ENCODE results near the gene ETV2. TPM values are rescaled to one million over a fixed set of nuclear protein-coding genes. Genes with fewer than 3 reads are reported as not detected.

ETV2 gene
- total RNA-seq, 5 donors from 2014 or later (not counting 1 experiment from before 2014, with no cell fraction given), result 0.67 to 2.1 (median 1.1) TPM; not detected in 1

DNA sequence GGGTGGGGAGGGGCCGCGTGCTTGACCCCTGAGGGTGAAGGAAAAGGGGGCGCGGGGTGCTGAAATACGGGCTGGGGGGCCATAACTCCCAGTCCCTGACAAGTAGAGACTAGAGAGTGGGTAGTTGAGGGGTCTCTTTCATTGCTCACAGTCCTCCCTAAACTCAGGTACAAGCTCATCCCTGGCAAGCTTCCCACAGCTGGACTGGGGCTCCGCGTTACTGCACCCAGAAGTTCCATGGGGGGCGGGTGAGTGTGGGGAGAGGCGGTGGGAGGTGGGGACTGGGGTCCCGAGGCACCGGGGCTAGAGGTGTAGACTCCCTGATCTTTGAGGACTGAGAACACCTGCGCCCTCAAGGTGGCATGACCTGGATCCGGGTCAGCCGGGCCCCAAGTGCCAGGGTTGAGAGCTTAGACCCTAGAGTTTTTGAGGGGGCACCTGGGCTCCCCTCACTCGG is 1.3 kb downstream of the ETV2 start:
- H3K36me3 Mint-ChIP-seq, result no peaks in the 10 kb centered on the region
- Histone ChIP-seq H3K36me3 (ENCODE audit: control insufficient read depth in 2 of 2, extremely low read depth in 1 of 2, insufficient read depth in 1 of 2, low read length in 1 of 2) (peaks cover 0 to 3% of the 10 kb centered on the region in 2 donors), H3K9me3 (no peaks in the 10 kb centered on the region), H3K4me3 (ENCODE audit: control insufficient read depth in 1 of 2, extremely low read depth in 1 of 2, low read length in 1 of 2) (peak overlapping the region; percentile 88 to 89), H3K27ac (ENCODE audit: low read length) (peak overlapping the region; percentile 62), H3K27me3 (replicated peaks in 1 of 2; ENCODE audit: control insufficient read depth in 2 of 2, extremely low read depth in 1 of 2, insufficient read depth in 2 of 2, low read length in 1 of 2) (peaks cover 0 to 13% of the 10 kb centered on the region in 2 experiments), H3K4me1 (ENCODE audit: control insufficient read depth in 1 of 2, extremely low read depth in 1 of 2, insufficient read depth in 2 of 2, low read length in 2 of 2) (peaks cover 5 to 49% of the 10 kb centered on the region in 2 experiments)
- H3K27ac Mint-ChIP-seq, result peak overlapping the region in 1 of 2 donors; percentile 39
- H3K9me3 Mint-ChIP-seq, result no peaks in the 10 kb centered on the region
- peaks cover 17 to 38% (median 31%) of the 10 kb centered on the region in 3 donors for H3K4me1 Mint-ChIP-seq
- H3K27me3 Mint-ChIP-seq, result no peaks in the 10 kb centered on the region
- DNase-seq (peak in 1 of 35 experiments; percentile 17), ATAC-seq (replicated peaks in 1 of 4) (no peak)
- ChIA-PET CTCF (no interaction called here), POLR2A (interaction anchor here in 1 of 2 donors (0.5 to 0.7 kb wide), 2 partner anchors 20 to 107 kb away, joined by 4 to 7 read pairs; no protein-coding TSS in a partner anchor)
- WGBS (ENCODE audit: insufficient coverage), result 55% methylated on average over 13 of the region's 15 CpGs
- peak overlapping the region; percentile 75 to 84 (median 84) for H3K4me3 Mint-ChIP-seq

DNA sequence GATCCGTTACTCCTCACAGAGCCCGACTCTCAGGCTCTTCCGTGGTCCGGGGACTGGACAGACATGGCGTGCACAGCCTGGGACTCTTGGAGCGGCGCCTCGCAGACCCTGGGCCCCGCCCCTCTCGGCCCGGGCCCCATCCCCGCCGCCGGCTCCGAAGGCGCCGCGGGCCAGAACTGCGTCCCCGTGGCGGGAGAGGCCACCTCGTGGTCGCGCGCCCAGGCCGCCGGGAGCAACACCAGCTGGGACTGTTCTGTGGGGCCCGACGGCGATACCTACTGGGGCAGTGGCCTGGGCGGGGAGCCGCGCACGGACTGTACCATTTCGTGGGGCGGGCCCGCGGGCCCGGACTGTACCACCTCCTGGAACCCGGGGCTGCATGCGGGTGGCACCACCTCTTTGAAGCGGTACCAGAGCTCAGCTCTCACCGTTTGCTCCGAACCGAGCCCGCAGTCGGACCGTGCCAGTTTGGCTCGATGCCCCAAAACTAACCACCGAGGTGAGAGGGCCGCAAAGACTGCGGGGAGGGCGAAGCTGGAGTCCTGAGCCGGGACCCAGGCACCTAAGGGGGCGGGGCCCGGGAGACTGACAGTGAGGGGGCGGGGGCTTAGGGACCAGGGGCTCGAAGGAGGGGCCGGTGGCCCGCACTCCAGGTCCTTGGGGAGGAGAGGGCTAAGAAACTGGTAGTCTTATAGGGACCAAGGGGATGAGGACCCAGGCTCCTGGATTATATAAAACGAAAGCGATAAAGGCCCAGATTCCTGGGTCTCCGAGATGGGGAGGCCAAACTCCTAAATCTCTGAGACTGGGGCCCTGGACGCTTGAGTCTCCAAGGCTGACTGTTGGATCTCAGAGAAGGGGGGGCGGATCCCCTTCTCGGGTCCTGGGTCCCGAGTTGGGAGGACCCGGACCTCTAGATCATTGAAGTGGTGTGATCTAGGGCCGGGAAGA is 2.0 kb downstream of the ETV2 start:
- no peaks in the 10 kb centered on the region for H3K9me3 ChIP-seq
- Mint-ChIP-seq H3K27me3 (no peaks in the 10 kb centered on the region), H3K4me1 (peaks cover 19 to 45% (median 38%) of the 10 kb centered on the region in 3 donors), H3K9me3 (no peaks in the 10 kb centered on the region), H3K36me3 (no peaks in the 10 kb centered on the region), H3K27ac (peak overlapping the region; percentile 91 to 94), H3K4me3 (peak overlapping the region; percentile 75 to 84 (median 84))
- under 1% methylated on average over 65 of the region's 69 CpGs for WGBS (ENCODE audit: insufficient coverage)
- ChIA-PET POLR2A (interaction anchor here in 1 of 2 donors (0.5 kb wide), 1 partner anchor 20 kb away, joined by 4 read pairs; no protein-coding TSS in a partner anchor), CTCF (interaction anchor here in 1 of 2 donors (0.5 to 1.3 kb wide), 2 partner anchors 31 to 1285 kb away, joined by 3 to 4 read pairs; partner anchors contain the start of gene HAUS5)
- H3K36me3 ChIP-seq (ENCODE audit: control insufficient read depth in 2 of 2, extremely low read depth in 1 of 2, insufficient read depth in 1 of 2, low read length in 1 of 2), result no peaks in the 10 kb centered on the region
- peaks cover 0 to 13% of the 10 kb centered on the region in 2 experiments for H3K27me3 ChIP-seq (replicated peaks in 1 of 2; ENCODE audit: control insufficient read depth in 2 of 2, extremely low read depth in 1 of 2, insufficient read depth in 2 of 2, low read length in 1 of 2)
- peak; percentile 48 to 52 (median 48) for ATAC-seq (replicated peaks in 1 of 4)
- H3K4me1 ChIP-seq (ENCODE audit: control insufficient read depth in 1 of 2, extremely low read depth in 1 of 2, insufficient read depth in 2 of 2, low read length in 2 of 2), result peaks cover 5 to 52% of the 10 kb centered on the region in 2 experiments
- H3K27ac ChIP-seq (ENCODE audit: low read length), result peak overlapping the region; percentile 75
- H3K4me3 ChIP-seq (ENCODE audit: control insufficient read depth in 1 of 2, extremely low read depth in 1 of 2, low read length in 1 of 2), result peak overlapping the region; percentile 88 to 89
- DNase-seq, result peak; percentile 50 to 86 (median 73)

DNA sequence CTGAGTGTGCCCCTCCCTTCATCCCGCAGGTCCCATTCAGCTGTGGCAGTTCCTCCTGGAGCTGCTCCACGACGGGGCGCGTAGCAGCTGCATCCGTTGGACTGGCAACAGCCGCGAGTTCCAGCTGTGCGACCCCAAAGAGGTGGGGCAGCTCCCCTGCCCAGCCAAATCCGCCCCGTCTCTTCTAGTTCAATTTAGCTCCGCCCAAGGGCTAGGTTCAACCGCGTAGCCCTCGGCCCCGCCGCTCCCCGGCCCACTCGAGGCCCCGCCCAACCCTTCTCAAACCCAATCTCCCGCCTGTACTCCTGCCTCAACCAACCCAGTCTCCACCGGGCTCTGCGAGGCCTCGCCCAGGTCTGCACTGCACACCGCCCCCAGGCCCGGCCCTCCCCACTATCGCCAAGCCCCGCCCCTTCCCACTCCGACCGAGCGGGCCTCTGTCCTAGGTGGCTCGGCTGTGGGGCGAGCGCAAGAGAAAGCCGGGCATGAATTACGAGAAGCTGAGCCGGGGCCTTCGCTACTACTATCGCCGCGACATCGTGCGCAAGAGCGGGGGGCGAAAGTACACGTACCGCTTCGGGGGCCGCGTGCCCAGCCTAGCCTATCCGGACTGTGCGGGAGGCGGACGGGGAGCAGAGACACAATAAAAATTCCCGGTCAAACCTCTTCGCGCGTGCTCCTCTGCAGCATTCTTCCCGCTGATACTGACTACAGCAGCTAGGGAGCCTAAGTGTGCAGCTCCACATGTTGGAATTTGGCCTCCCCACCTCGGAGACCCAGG is 2.9 kb downstream of the ETV2 start:
- peaks cover 10 to 61% of the 10 kb centered on the region in 2 experiments for H3K4me1 ChIP-seq (ENCODE audit: control insufficient read depth in 1 of 2, extremely low read depth in 1 of 2, insufficient read depth in 2 of 2, low read length in 2 of 2)
- H3K4me1 Mint-ChIP-seq, result peaks cover 28 to 52% (median 45%) of the 10 kb centered on the region in 3 donors
- WGBS (ENCODE audit: insufficient coverage), result 1% methylated on average over 60 of the region's 60 CpGs

DNA sequence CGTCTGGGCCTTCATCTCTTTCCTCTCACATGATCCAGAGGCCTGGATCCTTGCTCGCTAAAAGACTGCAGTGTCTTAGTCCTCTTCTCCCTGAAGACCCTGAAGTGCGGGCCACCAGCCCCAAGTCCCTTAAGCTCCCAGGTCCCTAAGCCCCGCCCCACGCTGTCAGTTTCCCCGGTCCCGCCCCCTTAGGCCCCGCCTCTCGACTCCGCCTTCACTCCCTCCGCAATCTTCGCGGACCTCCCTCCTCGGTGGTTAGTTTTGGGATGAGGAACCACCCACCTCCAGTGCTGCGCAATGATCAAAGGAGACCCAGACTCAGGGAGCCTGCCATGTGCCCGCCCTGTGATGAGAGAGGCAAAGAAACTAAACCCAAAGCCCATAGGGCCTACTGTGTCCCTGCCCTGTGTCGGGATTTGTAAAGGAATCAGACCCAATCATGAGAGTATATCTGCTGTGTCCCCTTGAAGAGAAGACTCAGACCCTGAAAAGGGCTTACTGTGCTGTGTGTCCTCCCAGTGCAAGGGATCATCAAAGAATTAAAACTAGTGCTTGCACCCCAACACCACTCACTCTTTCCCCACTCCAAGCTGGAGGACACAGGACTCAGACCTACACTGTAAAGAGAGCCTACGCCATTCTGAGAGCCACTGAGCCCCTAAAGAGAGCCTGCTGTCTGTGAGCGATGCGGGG is 3.6 kb downstream of the ETV2 start:
- Histone ChIP-seq H3K27ac (ENCODE audit: low read length) (peak overlapping the region; percentile 72), H3K4me1 (ENCODE audit: control insufficient read depth in 1 of 2, extremely low read depth in 1 of 2, insufficient read depth in 2 of 2, low read length in 2 of 2) (peaks cover 10 to 68% of the 10 kb centered on the region in 2 experiments), H3K27me3 (replicated peaks in 1 of 2; ENCODE audit: control insufficient read depth in 2 of 2, extremely low read depth in 1 of 2, insufficient read depth in 2 of 2, low read length in 1 of 2) (peaks cover 0 to 13% of the 10 kb centered on the region in 2 experiments), H3K36me3 (ENCODE audit: control insufficient read depth in 2 of 2, extremely low read depth in 1 of 2, insufficient read depth in 1 of 2, low read length in 1 of 2) (no peaks in the 10 kb centered on the region), H3K9me3 (no peaks in the 10 kb centered on the region), H3K4me3 (ENCODE audit: control insufficient read depth in 1 of 2, extremely low read depth in 1 of 2, low read length in 1 of 2) (peak overlapping the region; percentile 26 to 88)
- CTCF ChIA-PET, result interaction anchor here in 1 of 2 donors (1.3 kb wide), 1 partner anchor 32 kb away, joined by 4 read pairs; the partner anchor contains the start of gene HAUS5
- Mint-ChIP-seq H3K36me3 (no peaks in the 10 kb centered on the region), H3K4me3 (peak overlapping the region; percentile 75 to 84 (median 84)), H3K9me3 (no peaks in the 10 kb centered on the region), H3K4me1 (peaks cover 34 to 56% (median 48%) of the 10 kb centered on the region in 3 donors), H3K27ac (peak overlapping the region; percentile 91 to 94), H3K27me3 (no peaks in the 10 kb centered on the region)
- 10% methylated on average over 9 of the region's 20 CpGs for WGBS (ENCODE audit: insufficient coverage)
- peak in 1 of 4 experiments; percentile 7 for ATAC-seq (replicated peaks in 1 of 4)
- POLR2A ChIA-PET, result no interaction called here
- peak in 34 of 35 experiments; percentile 20 to 76 (median 56) for DNase-seq

More for the DNA sequence above, 2.9 kb downstream of the ETV2 start:
- ChIA-PET CTCF (interaction anchor here in 1 of 2 donors (0.5 to 1.3 kb wide), 2 partner anchors 32 to 1286 kb away, joined by 3 to 4 read pairs; partner anchors contain the start of gene HAUS5), POLR2A (no interaction called here)
- H3K4me3 ChIP-seq (ENCODE audit: control insufficient read depth in 1 of 2, extremely low read depth in 1 of 2, low read length in 1 of 2), result peak overlapping the region; percentile 88 to 89
- H3K4me3 Mint-ChIP-seq, result peak overlapping the region; percentile 75 to 84 (median 84)
- peaks cover 0 to 13% of the 10 kb centered on the region in 2 experiments for H3K27me3 ChIP-seq (replicated peaks in 1 of 2; ENCODE audit: control insufficient read depth in 2 of 2, extremely low read depth in 1 of 2, insufficient read depth in 2 of 2, low read length in 1 of 2)
- H3K36me3 Mint-ChIP-seq, result no peaks in the 10 kb centered on the region
- peak overlapping the region; percentile 91 to 94 for H3K27ac Mint-ChIP-seq
- ATAC-seq (replicated peaks in 1 of 4) (peak; percentile 81 to 84 (median 82)), DNase-seq (peak; percentile 83 to 96 (median 92))
- H3K9me3 Mint-ChIP-seq, result no peaks in the 10 kb centered on the region
- H3K9me3 ChIP-seq, result no peaks in the 10 kb centered on the region
- no peaks in the 10 kb centered on the region for H3K36me3 ChIP-seq (ENCODE audit: control insufficient read depth in 2 of 2, extremely low read depth in 1 of 2, insufficient read depth in 1 of 2, low read length in 1 of 2)
- H3K27me3 Mint-ChIP-seq, result no peaks in the 10 kb centered on the region
- peak overlapping the region; percentile 75 for H3K27ac ChIP-seq (ENCODE audit: low read length)

DNA sequence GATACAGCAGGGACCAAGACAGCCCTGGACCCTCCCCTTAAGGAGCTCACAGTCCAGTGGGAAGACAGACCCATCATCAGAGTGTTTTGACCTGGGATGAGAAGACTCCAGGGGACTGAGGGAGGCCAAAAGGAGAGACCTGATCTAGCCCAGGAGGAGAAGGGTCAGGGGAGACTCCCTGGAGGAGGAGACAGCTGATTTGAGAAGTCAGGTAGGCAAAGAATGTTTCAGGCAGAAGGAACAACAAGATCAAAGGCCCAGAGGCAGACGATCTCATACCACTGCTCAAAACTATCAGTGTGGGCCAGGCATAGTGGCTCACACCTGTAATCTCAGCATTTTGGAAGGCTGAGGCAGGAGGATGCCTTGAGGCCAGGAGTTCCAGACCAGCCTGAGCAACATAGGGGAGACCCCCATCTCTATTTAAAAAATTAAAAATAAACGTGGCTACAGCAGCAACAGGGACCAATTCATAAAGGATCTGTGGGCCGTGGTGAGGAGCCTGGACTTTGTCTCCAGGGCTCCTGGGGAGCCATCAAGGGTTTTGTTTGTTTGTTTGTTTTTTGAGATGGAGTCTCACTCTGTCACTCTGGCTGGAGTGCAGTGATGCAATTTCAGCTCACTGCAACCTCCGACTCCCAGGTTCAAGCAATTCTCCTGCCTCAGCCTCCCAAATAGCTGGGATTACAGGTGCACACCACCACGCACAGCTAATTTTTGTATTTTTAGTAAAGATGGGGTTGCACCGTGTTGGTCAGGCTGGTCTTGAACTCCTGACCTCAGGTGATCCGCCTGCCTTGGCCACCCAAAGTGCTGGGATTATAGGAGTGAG is 4.4 kb downstream of the ETV2 start:
- H3K9me3 Mint-ChIP-seq, result no peaks in the 10 kb centered on the region
- DNase-seq, result no peak
- Histone ChIP-seq H3K9me3 (no peaks in the 10 kb centered on the region), H3K4me1 (ENCODE audit: control insufficient read depth in 1 of 2, extremely low read depth in 1 of 2, insufficient read depth in 2 of 2, low read length in 2 of 2) (peaks cover 10 to 75% of the 10 kb centered on the region in 2 experiments), H3K27me3 (replicated peaks in 1 of 2; ENCODE audit: control insufficient read depth in 2 of 2, extremely low read depth in 1 of 2, insufficient read depth in 2 of 2, low read length in 1 of 2) (peaks cover 0 to 13% of the 10 kb centered on the region in 2 experiments), H3K36me3 (ENCODE audit: control insufficient read depth in 2 of 2, extremely low read depth in 1 of 2, insufficient read depth in 1 of 2, low read length in 1 of 2) (peaks cover 0 to 3% of the 10 kb centered on the region in 2 donors), H3K4me3 (ENCODE audit: control insufficient read depth in 1 of 2, extremely low read depth in 1 of 2, low read length in 1 of 2) (no peak overlapping the region), H3K27ac (ENCODE audit: low read length) (peak overlapping the region; percentile 72)
- POLR2A ChIA-PET, result no interaction called here
- ATAC-seq (replicated peaks in 1 of 4), result no peak
- CTCF ChIA-PET, result no interaction called here
- peak overlapping the region; percentile 91 to 94 for H3K27ac Mint-ChIP-seq
- no peaks in the 10 kb centered on the region for H3K27me3 Mint-ChIP-seq
- H3K36me3 Mint-ChIP-seq, result no peaks in the 10 kb centered on the region
- H3K4me1 Mint-ChIP-seq, result peaks cover 34 to 63% (median 56%) of the 10 kb centered on the region in 3 donors
- peak overlapping the region in 2 of 3 donors; percentile 75 to 84 for H3K4me3 Mint-ChIP-seq
- 74% methylated on average over 3 of the region's 7 CpGs for WGBS (ENCODE audit: insufficient coverage)
